NT2/D1 (cell line): ENCODE results near the gene DNAJC27.

Experiments used
- YY1 ChIP-seq: IDR thresholded peaks from 2 replicates; pipeline ENCODE4 v1.6.1; 2011; ENCODE audit not compliant: insufficient read length, insufficient read depth
- ZNF274 ChIP-seq: IDR thresholded peaks from 2 replicates; pipeline ENCODE4 v1.6.1; 2011; ENCODE audit warnings: mild to moderate bottlenecking, low read depth, low read length

DNA sequence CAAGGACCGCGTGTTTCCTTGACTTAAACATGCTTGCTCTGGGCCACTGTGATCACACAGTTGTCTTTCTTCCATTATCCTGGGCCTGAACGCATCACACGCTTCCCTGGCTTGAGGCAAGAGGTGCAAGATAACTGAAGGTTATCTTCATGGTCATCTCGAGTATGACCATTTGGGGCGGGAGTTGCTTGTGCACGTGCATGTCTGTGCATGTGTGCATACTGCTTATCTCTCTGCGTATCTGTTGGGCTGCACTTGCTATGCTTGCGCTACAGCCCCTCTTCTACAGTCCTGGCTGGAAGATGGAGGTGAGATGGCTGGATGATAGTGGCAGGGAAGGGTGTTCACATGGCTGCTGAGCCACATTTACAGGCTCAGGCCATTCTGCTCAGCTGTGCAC is 42.9 kb upstream of the DNAJC27 start:
- TF ChIP-seq YY1 = no peak
- no peak for TF ChIP-seq ZNF274
